ENCODE data around the gene DUOX1.

DUOX1 gene

DNA sequence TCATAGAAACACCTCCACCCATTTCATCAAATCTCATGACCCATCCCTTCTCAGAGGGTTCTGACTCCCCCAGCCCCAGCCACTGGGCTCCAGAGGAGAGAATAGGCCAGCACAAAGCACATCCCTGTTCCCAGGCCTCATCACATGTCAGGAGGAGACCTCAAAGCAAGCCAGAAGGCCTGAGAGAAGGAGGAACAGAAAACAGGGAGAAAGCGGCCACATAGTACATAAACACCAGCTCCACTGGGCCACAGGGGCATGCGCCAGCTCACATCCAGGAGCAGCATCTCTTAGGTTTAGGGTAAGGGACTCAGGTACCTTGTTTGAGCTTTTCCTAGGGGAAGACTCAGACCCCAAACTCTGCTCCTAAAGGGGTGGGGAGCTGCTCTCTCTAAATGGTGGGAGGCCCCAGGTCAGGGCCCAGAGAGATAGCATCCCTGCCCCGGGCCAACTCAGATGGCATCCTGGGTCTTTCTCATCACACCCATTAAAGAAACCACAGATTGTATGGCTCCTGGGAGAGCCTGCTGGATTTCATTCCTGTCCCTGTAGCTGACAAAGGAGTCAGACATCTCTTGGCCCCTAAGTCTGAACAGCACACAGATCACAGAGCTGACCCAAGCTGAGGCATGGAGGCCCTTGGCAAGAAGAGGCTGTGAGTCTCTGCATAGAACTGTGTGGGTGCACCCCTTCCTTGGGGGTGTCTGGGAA lies 55.4 kb downstream of the DUOX1 start (continued):
- no peak for TF ChIP-seq TOX (CRISPR knock-in tag; IDR thresholded peaks at IDR 0.05; ENCODE audit: borderline replicate concordance)

DNA sequence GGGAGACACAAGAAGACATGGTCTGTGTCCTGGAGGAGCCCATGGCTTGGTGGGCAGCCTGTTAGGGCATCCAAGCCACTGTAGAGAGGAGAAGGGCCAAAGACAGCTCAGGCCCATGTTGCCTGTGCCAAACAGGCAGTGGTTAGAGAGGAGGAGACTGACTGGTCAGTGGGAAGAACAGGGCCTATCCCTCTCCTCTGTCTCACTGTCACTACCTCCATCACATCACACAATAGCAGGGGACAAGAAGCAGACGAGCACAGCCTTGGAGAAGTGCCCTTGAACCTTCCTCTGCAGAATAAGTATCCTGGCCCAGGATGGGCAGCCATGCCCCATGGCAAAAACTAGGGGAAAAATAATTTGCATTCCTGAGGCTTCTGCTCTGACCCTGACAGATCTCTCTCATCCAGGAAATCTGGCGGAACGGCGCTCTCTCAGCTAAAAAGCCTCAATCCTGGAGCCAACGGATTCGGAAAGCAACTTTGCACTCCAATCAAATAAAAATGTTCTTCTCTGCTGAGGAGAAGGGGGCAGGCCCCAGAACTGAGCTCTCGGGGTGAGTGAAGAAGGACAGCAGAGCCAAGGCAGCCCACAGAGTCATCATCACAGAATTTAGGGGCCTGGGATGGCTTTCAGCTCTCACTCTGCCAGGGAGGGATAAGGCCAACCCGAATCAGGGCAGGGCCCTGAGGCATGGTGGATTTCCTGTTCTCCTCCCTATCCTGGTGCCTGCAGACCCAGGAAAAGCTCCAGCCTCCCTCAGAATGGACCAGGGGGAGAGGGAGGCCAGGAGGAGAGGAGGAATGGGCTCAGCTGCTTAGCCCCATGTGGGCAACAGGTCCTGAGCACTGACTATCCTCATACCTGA lies 56.3 kb downstream of the DUOX1 start:
- peak; percentile 51 for ATAC-seq
- no peak for TF ChIP-seq ARNTL (CRISPR knock-in tag; IDR thresholded peaks at IDR 0.05; ENCODE audit: borderline replicate concordance, low read depth)
- TF ChIP-seq PPARA (CRISPR knock-in tag; IDR thresholded peaks at IDR 0.05; ENCODE audit: borderline replicate concordance): no peak
- TF ChIP-seq GLIS3 (CRISPR knock-in tag; IDR thresholded peaks at IDR 0.05): no peak
- no peak for TF ChIP-seq ZC3H10 (CRISPR knock-in tag; IDR thresholded peaks at IDR 0.05)
- TF ChIP-seq, protein P1, sequence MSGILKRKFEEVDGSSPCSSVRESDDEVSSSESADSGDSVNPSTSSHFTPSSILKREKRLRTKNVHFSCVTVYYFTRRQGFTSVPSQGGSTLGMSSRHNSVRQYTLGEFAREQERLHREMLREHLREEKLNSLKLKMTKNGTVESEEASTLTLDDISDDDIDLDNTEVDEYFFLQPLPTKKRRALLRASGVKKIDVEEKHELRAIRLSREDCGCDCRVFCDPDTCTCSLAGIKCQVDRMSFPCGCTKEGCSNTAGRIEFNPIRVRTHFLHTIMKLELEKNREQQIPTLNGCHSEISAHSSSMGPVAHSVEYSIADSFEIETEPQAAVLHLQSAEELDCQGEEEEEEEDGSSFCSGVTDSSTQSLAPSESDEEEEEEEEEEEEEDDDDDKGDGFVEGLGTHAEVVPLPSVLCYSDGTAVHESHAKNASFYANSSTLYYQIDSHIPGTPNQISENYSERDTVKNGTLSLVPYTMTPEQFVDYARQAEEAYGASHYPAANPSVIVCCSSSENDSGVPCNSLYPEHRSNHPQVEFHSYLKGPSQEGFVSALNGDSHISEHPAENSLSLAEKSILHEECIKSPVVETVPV (CRISPR knock-in tag; IDR thresholded peaks at IDR 0.05): no peak

DNA sequence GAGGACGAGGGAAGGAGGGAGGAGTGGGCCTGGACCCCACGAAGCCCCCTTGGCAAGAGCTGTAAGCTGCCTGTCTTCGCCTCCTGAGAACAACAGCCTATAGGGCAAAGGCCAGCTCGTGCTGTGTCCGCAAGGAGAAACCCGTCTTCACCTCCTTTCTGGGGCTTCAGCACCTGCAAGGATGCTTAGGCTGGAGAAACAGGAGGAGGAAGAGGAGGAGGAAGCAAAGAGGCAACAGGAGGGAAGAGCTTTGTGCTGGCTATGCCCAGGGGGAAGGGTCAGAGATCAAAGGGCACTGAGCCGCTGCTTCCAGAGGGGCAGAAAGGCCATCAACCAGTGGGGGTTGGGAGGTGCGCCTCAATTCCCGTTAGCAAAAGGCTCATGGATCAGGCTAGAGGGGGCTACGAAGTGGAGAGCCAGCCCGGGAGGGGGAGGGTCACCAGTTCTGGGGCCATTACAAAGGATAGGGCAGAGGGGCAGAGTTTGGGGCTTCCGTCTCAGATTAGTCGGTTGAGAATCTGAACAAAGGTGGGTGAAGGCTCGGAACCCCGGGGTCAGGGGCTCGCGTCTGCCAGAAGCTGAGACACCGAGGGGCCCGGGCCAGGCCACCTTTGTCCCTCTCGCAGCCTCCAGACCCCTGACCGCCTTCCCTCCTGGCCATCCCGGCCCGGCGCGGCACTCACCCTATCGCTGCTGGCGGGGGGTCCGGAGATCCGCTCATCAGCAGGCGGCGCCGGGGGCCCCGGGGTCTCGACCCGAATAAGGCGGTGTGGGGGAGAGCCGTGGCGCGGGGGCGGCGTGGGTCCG lies 57.2 kb downstream of the DUOX1 start:
- no peak for TF ChIP-seq ISL1 (CRISPR knock-in tag; IDR thresholded peaks at IDR 0.05)
- TF ChIP-seq, protein P1 (CRISPR knock-in tag; IDR thresholded peaks at IDR 0.05): no peak
- no peak for TF ChIP-seq GLIS3 (CRISPR knock-in tag; IDR thresholded peaks at IDR 0.05)
- TF ChIP-seq, protein P2, sequence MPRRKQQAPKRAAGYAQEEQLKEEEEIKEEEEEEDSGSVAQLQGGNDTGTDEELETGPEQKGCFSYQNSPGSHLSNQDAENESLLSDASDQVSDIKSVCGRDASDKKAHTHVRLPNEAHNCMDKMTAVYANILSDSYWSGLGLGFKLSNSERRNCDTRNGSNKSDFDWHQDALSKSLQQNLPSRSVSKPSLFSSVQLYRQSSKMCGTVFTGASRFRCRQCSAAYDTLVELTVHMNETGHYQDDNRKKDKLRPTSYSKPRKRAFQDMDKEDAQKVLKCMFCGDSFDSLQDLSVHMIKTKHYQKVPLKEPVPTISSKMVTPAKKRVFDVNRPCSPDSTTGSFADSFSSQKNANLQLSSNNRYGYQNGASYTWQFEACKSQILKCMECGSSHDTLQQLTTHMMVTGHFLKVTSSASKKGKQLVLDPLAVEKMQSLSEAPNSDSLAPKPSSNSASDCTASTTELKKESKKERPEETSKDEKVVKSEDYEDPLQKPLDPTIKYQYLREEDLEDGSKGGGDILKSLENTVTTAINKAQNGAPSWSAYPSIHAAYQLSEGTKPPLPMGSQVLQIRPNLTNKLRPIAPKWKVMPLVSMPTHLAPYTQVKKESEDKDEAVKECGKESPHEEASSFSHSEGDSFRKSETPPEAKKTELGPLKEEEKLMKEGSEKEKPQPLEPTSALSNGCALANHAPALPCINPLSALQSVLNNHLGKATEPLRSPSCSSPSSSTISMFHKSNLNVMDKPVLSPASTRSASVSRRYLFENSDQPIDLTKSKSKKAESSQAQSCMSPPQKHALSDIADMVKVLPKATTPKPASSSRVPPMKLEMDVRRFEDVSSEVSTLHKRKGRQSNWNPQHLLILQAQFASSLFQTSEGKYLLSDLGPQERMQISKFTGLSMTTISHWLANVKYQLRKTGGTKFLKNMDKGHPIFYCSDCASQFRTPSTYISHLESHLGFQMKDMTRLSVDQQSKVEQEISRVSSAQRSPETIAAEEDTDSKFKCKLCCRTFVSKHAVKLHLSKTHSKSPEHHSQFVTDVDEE (CRISPR knock-in tag; IDR thresholded peaks at IDR 0.05): no peak
- TF ChIP-seq, protein P3, sequence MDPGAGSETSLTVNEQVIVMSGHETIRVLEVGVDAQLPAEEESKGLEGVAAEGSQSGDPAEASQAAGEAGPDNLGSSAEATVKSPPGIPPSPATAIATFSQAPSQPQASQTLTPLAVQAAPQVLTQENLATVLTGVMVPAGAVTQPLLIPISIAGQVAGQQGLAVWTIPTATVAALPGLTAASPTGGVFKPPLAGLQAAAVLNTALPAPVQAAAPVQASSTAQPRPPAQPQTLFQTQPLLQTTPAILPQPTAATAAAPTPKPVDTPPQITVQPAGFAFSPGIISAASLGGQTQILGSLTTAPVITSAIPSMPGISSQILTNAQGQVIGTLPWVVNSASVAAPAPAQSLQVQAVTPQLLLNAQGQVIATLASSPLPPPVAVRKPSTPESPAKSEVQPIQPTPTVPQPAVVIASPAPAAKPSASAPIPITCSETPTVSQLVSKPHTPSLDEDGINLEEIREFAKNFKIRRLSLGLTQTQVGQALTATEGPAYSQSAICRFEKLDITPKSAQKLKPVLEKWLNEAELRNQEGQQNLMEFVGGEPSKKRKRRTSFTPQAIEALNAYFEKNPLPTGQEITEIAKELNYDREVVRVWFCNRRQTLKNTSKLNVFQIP (CRISPR knock-in tag; IDR thresholded peaks at IDR 0.05; ENCODE audit: borderline replicate concordance, low read depth): no peak
- TF ChIP-seq TOX (CRISPR knock-in tag; IDR thresholded peaks at IDR 0.05; ENCODE audit: borderline replicate concordance): no peak
- ATAC-seq: peak; percentile 11; the same call in 1 of the 3 replicates

DNA sequence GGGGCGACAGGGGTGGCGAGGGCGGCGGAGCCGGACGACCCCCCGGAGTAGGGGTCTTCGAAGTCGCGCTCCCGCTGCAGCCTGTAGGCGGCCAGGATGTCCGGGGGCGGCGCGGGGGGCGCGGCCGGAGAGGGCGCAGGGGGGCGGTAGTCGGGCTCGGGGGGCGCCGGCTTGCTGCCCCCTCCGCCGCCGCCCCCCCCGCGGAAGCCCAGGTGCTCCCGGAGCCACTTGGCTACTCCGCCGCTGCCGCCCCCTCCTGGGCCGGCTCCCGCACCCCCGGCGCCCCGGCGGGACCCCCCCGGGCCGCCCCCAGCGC lies 57.7 kb downstream of the DUOX1 start:
- no peak for ATAC-seq
- no peak for TF ChIP-seq OSR1 (CRISPR knock-in tag; IDR thresholded peaks at IDR 0.05)
- TF ChIP-seq CSDC2 (CRISPR knock-in tag; IDR thresholded peaks at IDR 0.05): no peak
- TF ChIP-seq, protein P4, sequence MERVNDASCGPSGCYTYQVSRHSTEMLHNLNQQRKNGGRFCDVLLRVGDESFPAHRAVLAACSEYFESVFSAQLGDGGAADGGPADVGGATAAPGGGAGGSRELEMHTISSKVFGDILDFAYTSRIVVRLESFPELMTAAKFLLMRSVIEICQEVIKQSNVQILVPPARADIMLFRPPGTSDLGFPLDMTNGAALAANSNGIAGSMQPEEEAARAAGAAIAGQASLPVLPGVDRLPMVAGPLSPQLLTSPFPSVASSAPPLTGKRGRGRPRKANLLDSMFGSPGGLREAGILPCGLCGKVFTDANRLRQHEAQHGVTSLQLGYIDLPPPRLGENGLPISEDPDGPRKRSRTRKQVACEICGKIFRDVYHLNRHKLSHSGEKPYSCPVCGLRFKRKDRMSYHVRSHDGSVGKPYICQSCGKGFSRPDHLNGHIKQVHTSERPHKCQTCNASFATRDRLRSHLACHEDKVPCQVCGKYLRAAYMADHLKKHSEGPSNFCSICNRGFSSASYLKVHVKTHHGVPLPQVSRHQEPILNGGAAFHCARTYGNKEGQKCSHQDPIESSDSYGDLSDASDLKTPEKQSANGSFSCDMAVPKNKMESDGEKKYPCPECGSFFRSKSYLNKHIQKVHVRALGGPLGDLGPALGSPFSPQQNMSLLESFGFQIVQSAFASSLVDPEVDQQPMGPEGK (CRISPR knock-in tag; IDR thresholded peaks at IDR 0.05; ENCODE audit: borderline replicate concordance): no peak

All from SK-N-SH treated with all-trans-retinoic acid at 6 μM for 48 hours (cell line).